Coronary artery (tissue), 2 donors: Measurements from ENCODE around the gene TAS1R1.

Source experiments
- DNase-seq: peaks from one replicate; pipeline ENCODE4 v3.0.0-alpha.2; 2017; ENCODE audit warnings: low spot score
- H3K27ac ChIP-seq, 2 donors: fragments of 200-600 bp; sonication (generic); one replicate each; pipeline ENCODE4 v1.5.1; 2016 to 2019
- H3K4me3 ChIP-seq: fragments of 200-600 bp; sonication (generic); 2 replicates; pipeline ENCODE4 v1.5.1; 2016; ENCODE audit warnings: mild to moderate bottlenecking, moderate library complexity
- CTCF ChIP-seq: fragments of 200-600 bp; sonication (generic); IDR thresholded peaks from one replicate; pipeline ENCODE4 v1.5.1; 2019; ENCODE audit warnings: antibody characterized with exemption

TAS1R1 gene

DNA sequence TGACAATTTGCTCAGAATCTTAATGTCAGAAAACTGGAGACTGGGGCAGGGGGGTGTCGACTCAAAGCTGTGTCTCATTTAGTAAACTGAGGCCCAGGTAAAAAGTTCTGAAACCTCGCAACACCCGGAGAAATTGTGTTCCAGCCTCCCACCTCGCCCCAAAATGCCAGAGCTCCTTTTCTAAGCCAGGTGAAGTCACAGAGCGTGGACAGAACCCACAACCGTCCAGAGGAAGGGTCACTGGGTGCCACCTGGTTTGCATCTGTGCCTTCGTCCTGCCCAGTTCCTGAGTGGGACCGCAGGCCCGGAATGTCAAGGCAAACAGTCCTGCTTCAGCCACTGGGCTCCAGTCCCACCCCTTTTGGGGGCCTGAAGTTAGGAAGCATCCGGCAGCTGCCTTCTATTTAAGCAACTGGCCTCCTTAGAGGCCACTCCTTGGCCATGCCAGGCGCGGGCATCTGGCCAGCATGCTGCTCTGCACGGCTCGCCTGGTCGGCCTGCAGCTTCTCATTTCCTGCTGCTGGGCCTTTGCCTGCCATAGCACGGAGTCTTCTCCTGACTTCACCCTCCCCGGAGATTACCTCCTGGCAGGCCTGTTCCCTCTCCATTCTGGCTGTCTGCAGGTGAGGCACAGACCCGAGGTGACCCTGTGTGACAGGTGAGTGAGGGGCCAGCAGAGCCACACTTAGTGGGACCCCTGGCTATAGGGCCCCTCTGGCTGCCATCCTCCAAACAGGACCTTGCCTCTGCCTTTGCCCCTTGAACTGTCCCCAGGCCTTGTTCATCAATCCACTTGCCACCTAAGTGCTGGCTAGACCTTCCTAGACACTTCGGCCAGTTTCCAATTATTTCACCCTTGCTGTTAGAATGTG is at the start of gene TAS1R1:
TSS of gene TAS1R1 (plus strand) at position 401 of the 872 bp plus-strand sequence. CDS start at position 468, 67 bp downstream.
- H3K4me3 ChIP-seq, result peak within 1 kb of the TSS; percentile 94
- H3K27ac ChIP-seq, result peak within 1 kb of the TSS; percentile 57 to 85
- DNase-seq, result no peak
- TF ChIP-seq CTCF, result no peak

DNA sequence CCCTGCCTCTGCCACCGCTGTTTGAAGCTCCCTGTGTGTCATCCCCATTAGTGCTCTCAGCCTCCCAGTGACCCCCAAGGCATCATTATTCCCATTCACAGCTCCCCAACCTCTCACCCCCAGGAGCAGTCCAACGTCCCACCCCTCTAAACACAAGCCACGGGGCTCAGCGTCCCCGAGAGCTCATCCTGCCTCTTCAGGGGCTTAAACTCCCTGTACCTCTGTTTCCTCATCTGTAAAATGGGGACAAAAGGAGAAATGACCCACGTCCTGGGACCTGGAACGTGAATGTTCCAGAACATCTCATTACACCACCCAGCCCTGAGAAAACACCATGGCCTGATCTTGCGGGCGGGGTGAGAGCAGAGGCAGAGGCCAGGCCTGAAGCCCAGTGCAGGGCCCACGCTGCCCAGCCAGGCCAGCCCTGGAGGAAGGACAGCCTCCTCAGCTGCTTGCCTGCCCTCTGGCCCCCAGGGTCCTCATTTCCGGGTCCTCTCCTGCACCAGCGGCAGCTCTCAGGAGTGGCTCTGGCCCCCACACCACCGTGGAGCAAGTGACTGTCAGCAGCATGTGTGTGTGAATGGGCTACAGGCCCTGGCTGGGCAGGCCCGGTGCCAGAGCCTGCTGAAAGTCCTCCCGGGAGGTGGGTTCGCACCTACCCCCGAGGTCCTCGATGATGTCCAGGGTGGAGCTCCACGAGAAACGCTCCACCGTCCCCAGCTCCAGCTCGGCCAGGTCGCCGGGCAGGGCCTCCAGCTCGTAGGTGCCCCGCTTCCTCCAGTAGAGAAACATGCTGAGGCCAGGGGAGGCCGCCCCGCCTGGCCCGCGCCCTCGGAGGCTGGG is 49.5 kb upstream of the TAS1R1 start:
- Histone ChIP-seq H3K27ac (no peak overlapping the region), H3K4me3 (no peak overlapping the region)
- no peak for DNase-seq
- TF ChIP-seq CTCF, result no peak

- TF ChIP-seq CTCF, result no peak
- DNase-seq, result no peak
Measured at GRCh38 chr1:6506210-6507036, 48.7 kb upstream of the TAS1R1 start.

DNA sequence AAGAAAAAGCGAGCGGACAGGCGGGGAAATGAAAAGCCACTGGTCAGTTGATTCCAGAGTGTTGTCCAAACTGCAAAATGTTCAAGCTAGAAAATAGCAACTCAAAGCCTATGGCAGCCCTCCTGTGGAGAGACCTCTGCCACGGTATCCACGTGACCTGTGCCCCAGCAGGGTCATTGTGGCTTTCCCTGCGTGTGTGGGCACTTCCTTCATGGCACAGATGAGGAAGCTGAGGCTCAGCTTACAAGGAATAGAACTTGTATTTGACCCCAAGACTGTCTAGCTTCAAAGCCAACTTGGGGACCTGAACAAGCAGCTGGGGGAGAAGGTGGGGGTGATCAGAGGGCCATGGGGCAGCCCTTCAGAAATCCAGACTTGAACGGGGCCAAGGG is 48.1 kb upstream of the TAS1R1 start:
- H3K27ac ChIP-seq, result no peak overlapping the region
- no peak overlapping the region for H3K4me3 ChIP-seq
- DNase-seq, result no peak
- TF ChIP-seq CTCF, result no peak

More at GRCh38 chr1:6506210-6507036, 48.7 kb upstream of the TAS1R1 start:
- Histone ChIP-seq H3K27ac (no peak overlapping the region), H3K4me3 (no peak overlapping the region)

DNA sequence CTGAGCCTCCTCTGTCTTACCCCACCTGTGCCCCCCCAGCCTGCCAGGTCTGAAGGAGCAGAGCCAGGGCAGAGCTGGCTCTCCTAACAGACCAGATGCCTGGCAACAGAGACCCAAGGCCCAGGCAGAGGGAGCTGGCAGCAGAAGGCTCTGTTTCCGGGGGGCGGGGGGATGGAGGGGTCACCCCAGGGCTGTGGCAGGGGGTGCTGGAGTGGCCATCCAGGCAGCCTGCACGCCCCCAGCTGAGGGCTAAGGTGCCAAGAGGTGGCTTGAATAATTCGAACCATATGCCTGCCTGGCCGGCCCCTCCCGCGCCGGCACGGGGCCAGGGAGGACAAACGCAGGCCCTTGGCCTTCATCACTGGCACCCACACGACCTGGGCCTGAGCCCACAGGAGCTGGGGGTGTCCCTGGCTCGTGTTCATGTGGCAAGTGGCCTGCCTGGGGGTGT is 47.6 kb upstream of the TAS1R1 start:
- H3K27ac ChIP-seq, result no peak overlapping the region
- DNase-seq, result no peak
- no peak for TF ChIP-seq CTCF
- no peak overlapping the region for H3K4me3 ChIP-seq

DNA sequence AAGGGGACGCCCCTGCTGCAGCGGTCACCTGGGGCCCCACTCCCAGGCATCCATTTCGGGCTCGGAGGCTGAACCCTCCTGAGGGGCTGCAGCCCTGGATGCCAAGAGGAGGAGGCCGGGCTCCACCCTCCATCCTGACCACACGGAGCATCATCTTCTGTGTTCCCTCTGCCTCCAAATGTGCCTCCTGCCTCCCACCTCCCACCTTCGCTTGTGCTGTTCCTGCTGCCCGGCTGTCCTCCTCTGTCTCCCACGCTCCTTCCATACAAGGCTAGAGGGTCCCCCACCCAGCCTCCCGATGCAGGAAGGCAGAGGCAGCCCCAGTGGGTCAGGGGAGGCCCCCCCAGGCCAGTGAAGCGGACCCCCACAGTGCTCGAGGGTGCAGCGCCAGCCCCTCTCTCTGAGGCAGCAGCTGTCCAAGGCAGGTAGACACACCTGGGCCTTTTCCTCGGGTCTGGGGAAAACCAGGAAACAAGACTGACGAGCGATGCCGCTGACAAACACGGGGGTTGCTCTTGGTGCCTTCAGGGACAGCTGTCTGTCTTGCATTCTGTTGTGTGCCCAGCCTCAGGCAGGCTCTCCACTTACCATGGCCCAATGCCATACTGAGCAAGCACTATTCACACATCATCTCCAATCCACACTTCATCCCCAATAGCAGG is 46.8 kb upstream of the TAS1R1 start:
- no peak for DNase-seq
- no peak overlapping the region for H3K27ac ChIP-seq
- no peak for TF ChIP-seq CTCF
- H3K4me3 ChIP-seq, result no peak overlapping the region
